HepG2 (cell line): Measurements from ENCODE around the gene PATL2. TPM values are rescaled to one million over a fixed set of nuclear protein-coding genes. Genes with fewer than 3 reads are reported as not detected.

Experiments used
- CEBPB ChIP-seq: IDR thresholded peaks from 2 replicates; pipeline ENCODE4 v1.6.1; 2011; ENCODE audit warnings: low read depth, low read length, improper control_type of control experiment, borderline replicate concordance
- DMTF1 ChIP-seq: sonication (generic); formaldehyde crosslinking; IDR thresholded peaks from 2 replicates; pipeline ENCODE4 v1.4.0; 2020; ENCODE audit warnings: mild to moderate bottlenecking, missing genetic modification reagents
- FOXJ3 ChIP-seq: sonication (generic); formaldehyde crosslinking; IDR thresholded peaks from 2 replicates; pipeline ENCODE4 v1.4.0; 2020; ENCODE audit warnings: missing genetic modification reagents, mild to moderate bottlenecking, borderline replicate concordance
- KDM4B ChIP-seq: sonication (generic); formaldehyde crosslinking; IDR thresholded peaks from 2 replicates; pipeline ENCODE4 v1.4.0; 2020; ENCODE audit warnings: missing genetic modification reagents
- KDM5A ChIP-seq: fragments of 200-600 bp; sonication (generic); IDR thresholded peaks from 2 replicates; pipeline ENCODE4 v1.7.0; 2018; ENCODE audit warnings: antibody characterized with exemption, mild to moderate bottlenecking, low read length, borderline replicate concordance
- MED1 ChIP-seq: sonication (generic); formaldehyde crosslinking; IDR thresholded peaks from 2 replicates; pipeline ENCODE4 v1.4.0; 2020; ENCODE audit warnings: missing genetic modification reagents
- MEIS1 ChIP-seq: sonication (generic); formaldehyde crosslinking; IDR thresholded peaks from 2 replicates; pipeline ENCODE4 v1.9.0; 2021; ENCODE audit warnings: mild to moderate bottlenecking, missing genetic modification reagents, moderate library complexity, borderline replicate concordance
- PHF5A ChIP-seq: IDR thresholded peaks from one replicate; pipeline ENCODE4 v1.6.1; 2018; ENCODE audit warnings: low read depth, missing genetic modification reagents; ENCODE audit not compliant: unreplicated experiment
- PITX1 ChIP-seq: sonication (generic); formaldehyde crosslinking; IDR thresholded peaks from 2 replicates; pipeline ENCODE4 v1.5.1; 2020; ENCODE audit warnings: mild to moderate bottlenecking, missing genetic modification reagents
- PLSCR1 ChIP-seq: sonication (generic); formaldehyde crosslinking; IDR thresholded peaks from 2 replicates; pipeline ENCODE4 v1.5.0; 2020; ENCODE audit warnings: missing genetic modification reagents, mild to moderate bottlenecking, borderline replicate concordance
- THRA ChIP-seq: sonication (generic); formaldehyde crosslinking; IDR thresholded peaks from 2 replicates; pipeline ENCODE4 v1.4.0; 2020; ENCODE audit warnings: missing genetic modification reagents, borderline replicate concordance
- THYN1 ChIP-seq: sonication (generic); formaldehyde crosslinking; IDR thresholded peaks from 2 replicates; pipeline ENCODE4 v1.8.1; 2023; ENCODE audit warnings: low read depth, mild to moderate bottlenecking, moderate library complexity, missing genetic modification reagents, borderline replicate concordance
- ZFY ChIP-seq: sonication (generic); formaldehyde crosslinking; IDR thresholded peaks from 2 replicates; pipeline ENCODE4 v1.4.0; 2020; ENCODE audit warnings: missing genetic modification reagents
- ZNF513 ChIP-seq: sonication (generic); formaldehyde crosslinking; conservative IDR thresholded peaks from 2 replicates; pipeline ENCODE4 v1.5.0; 2020; ENCODE audit warnings: missing genetic modification reagents
- ZNF589 ChIP-seq: sonication (generic); formaldehyde crosslinking; conservative IDR thresholded peaks from 2 replicates; pipeline ENCODE4 v1.8.0; 2022; ENCODE audit warnings: mild to moderate bottlenecking, moderate library complexity, missing genetic modification reagents
- ZNF7 ChIP-seq: IDR thresholded peaks from 2 replicates; pipeline ENCODE4 v1.6.1; 2016; ENCODE audit warnings: missing biosample characterization, missing genetic modification reagents
- ZNF713 ChIP-seq: sonication (generic); formaldehyde crosslinking; IDR thresholded peaks from 2 replicates; pipeline ENCODE4 v1.4.0; 2020; ENCODE audit warnings: mild to moderate bottlenecking, missing genetic modification reagents
- ZSCAN31 ChIP-seq: sonication (generic); formaldehyde crosslinking; IDR thresholded peaks from 2 replicates; pipeline ENCODE4 v1.5.0; 2020; ENCODE audit warnings: low read depth, mild to moderate bottlenecking, missing genetic modification reagents
- polyA plus RNA-seq, 8 experiments: library from polyadenylated mRNA; depleted of rRNA in 3 of 8; stranded (reverse) in 7 of 8; unstranded in 1 of 8; fragments of >200 nt; fragmentation: Illumina TruSeq in 4 of 8; extraction: Trizol in 4 of 8; gene quantifications; 2 replicates each; pipeline versions ENCODE4 v1.2.1 to v1.2.3, GENCODE V29; 2011 to 2016; ENCODE audit warnings: low read depth in 4 of 8, missing spikeins in 1 of 8, mixed read lengths in 1 of 8; ENCODE audit not compliant: insufficient read depth in 1 of 8
- total RNA-seq, 5 experiments: library from RNA; depleted of rRNA; stranded (reverse); fragments of >200 nt; fragmentation: Illumina TruSeq; extraction: Trizol; gene quantifications; 2 replicates each; pipeline ENCODE4 v1.2.3, GENCODE V29; 2016; ENCODE audit warnings: low read depth in 1 of 5

Gene PATL2
- total and polyA plus RNA-seq, 2 of the 13 experiments (the other 11 are each of a cell fraction or from before 2014, with no cell fraction given), result 0.15 to 0.53 TPM

- TF ChIP-seq MED1 (CRISPR knock-in tag), result peak; percentile 77
- TF ChIP-seq THRA (CRISPR knock-in tag), result no peak
- TF ChIP-seq PITX1 (CRISPR knock-in tag), result 0 out of 2 replicates have a peak, but pooled peaks have one; percentile 13
- no peak for TF ChIP-seq KDM4B
- no peak for TF ChIP-seq ZNF513 (CRISPR knock-in tag)
- 0 out of 2 replicates have a peak, but pooled peaks have one; percentile 17 for TF ChIP-seq FOXJ3 (CRISPR knock-in tag)
- no peak for TF ChIP-seq CEBPB
- no peak for TF ChIP-seq ZNF7
- no peak for TF ChIP-seq KDM5A
- no peak for TF ChIP-seq THYN1 (CRISPR knock-in tag)
- peak; percentile 16; the same call in 1 of the 2 replicates for TF ChIP-seq ZFY (CRISPR knock-in tag)
- no peak for TF ChIP-seq ZNF589 (CRISPR knock-in tag)
- no peak for TF ChIP-seq PLSCR1 (CRISPR knock-in tag)
- TF ChIP-seq DMTF1 (CRISPR knock-in tag), result no peak
- no peak for TF ChIP-seq MEIS1 (CRISPR knock-in tag)
- TF ChIP-seq ZNF713, result no peak
- no peak for TF ChIP-seq ZSCAN31 (CRISPR knock-in tag)
- TF ChIP-seq PHF5A (CRISPR knock-in tag), result no peak
These were observed 15.7 kb upstream of the PATL2 start (continued) for GRCh38 chr15:44726568-44727484.
